Measurements from ENCODE around the gene IL23R.

IL23R gene

GRCh38 chr1:67307251-67308060 lies 141.2 kb downstream of the IL23R start, which contains the start of gene IL12RB2:
Gene IL12RB2, plus strand, starts transcription at chr1:67307873. Its CDS starts 12,496 bp downstream, at chr1:67320369.
- H3K36me3 Mint-ChIP-seq (ENCODE audit: low read depth) = peaks cover 37% of the 10 kb centered on the region
- no peaks in the 10 kb centered on the region for H3K9me3 Mint-ChIP-seq
- peaks cover 8% of the 10 kb centered on the region for H3K27me3 Mint-ChIP-seq
- H3K27ac Mint-ChIP-seq = peak within 1 kb of the TSS; percentile 98
- peak within 1 kb of the TSS; percentile 96 for H3K4me3 Mint-ChIP-seq
- H3K4me1 Mint-ChIP-seq (ENCODE audit: low read depth) = peaks cover 72% of the 10 kb centered on the region

- H3K27ac Mint-ChIP-seq = peak overlapping the region; percentile 98
- peaks cover 72% of the 10 kb centered on the region for H3K4me1 Mint-ChIP-seq (ENCODE audit: low read depth)
- no peaks in the 10 kb centered on the region for H3K9me3 Mint-ChIP-seq
- H3K36me3 Mint-ChIP-seq (ENCODE audit: low read depth) = peaks cover 44% of the 10 kb centered on the region
- H3K27me3 Mint-ChIP-seq = peaks cover 8% of the 10 kb centered on the region
- peak overlapping the region; percentile 96 for H3K4me3 Mint-ChIP-seq
Measured at GRCh38 chr1:67308136-67308535, 141.9 kb downstream of the IL23R start.
